Stromal cell of bone marrow (primary cell): ENCODE data around the gene OBP2B.

Source experiments
- DNase-seq: peaks from one replicate; pipeline ENCODE4 v3.0.0-alpha.2; 2012; ENCODE audit warnings: low read depth

OBP2B gene

GRCh38 chr9:133167096-133167730 lies 41.8 kb downstream of the OBP2B start:
- DNase-seq, result no peak

GRCh38 chr9:133166392-133166791 lies 42.7 kb downstream of the OBP2B start:
- DNase-seq, result no peak

GRCh38 chr9:133165452-133165730 lies 43.7 kb downstream of the OBP2B start:
- no peak for DNase-seq

- no peak for DNase-seq
Measured at GRCh38 chr9:133164191-133164590, 44.9 kb downstream of the OBP2B start.

- DNase-seq, result no peak
Measured at GRCh38 chr9:133163504-133164172, 45.4 kb downstream of the OBP2B start, which contains the start of gene GBGT1. Gene GBGT1 (minus strand): TSS chr9:133163914. CDS start chr9:133162412, 1,502 bp downstream.

GRCh38 chr9:133162861-133163503 lies 46.1 kb downstream of the OBP2B start:
- no peak for DNase-seq

- DNase-seq, result no peak
Measured at GRCh38 chr9:133161547-133161950, 47.5 kb downstream of the OBP2B start.

- DNase-seq, result peak; percentile 62
Measured at GRCh38 chr9:133160742-133161546, 48.1 kb downstream of the OBP2B start.

GRCh38 chr9:133158695-133159094 lies 50.4 kb downstream of the OBP2B start:
- no peak for DNase-seq
